Astrocyte (in vitro differentiated cells and primary cell): ENCODE data around the gene KCNN3. TPM values are rescaled to one million over a fixed set of nuclear protein-coding genes. Genes with fewer than 3 reads are reported as not detected.

Source experiments
- DNase-seq: peaks from one replicate; pipeline ENCODE4 v3.0.0-alpha.2; 2010; ENCODE audit warnings: low read depth
- FAIRE-seq: peaks from 2 replicates; lab custom pipeline; 2011; peaks lifted over from hg19 to GRCh38; lab: Jason Lieb, UNC
- H2AFZ ChIP-seq: 2 replicates; pipeline ENCODE4 v1.6.0; 2012; ENCODE audit warnings: low read depth, low read length, inconsistent platforms
- H3K27ac ChIP-seq: 2 replicates; pipeline ENCODE4 v1.5.1; 2011; ENCODE audit warnings: low read depth, low read length, inconsistent platforms
- H3K27me3 ChIP-seq: 2 replicates; pipeline ENCODE4 v1.6.0; 2011; ENCODE audit warnings: low read length, inconsistent platforms; ENCODE audit not compliant: insufficient read depth
- H3K36me3 ChIP-seq: 2 replicates; pipeline ENCODE4 v1.5.1; 2011; ENCODE audit warnings: low read length, inconsistent platforms; ENCODE audit not compliant: insufficient read depth
- H3K4me1 ChIP-seq: 2 replicates; pipeline ENCODE4 v1.5.1; 2011; ENCODE audit warnings: low read length, inconsistent platforms; ENCODE audit not compliant: insufficient read depth
- H3K4me2 ChIP-seq: 2 replicates; pipeline ENCODE4 v1.6.0; 2012; ENCODE audit warnings: low read length, inconsistent platforms
- H3K4me3 ChIP-seq: 2 replicates; pipeline ENCODE4 v1.5.1; 2011; ENCODE audit warnings: low read depth, mild to moderate bottlenecking, low read length, inconsistent platforms; ENCODE audit not compliant: insufficient read depth
- H3K79me2 ChIP-seq: 2 replicates; pipeline ENCODE4 v1.6.0; 2012; ENCODE audit warnings: mild to moderate bottlenecking, low read length, inconsistent platforms; ENCODE audit not compliant: insufficient read depth
- H3K9ac ChIP-seq: 2 replicates; pipeline ENCODE4 v1.6.0; 2012; ENCODE audit warnings: mild to moderate bottlenecking, low read length, inconsistent platforms
- H3K9me3 ChIP-seq: 2 replicates; pipeline ENCODE4 v1.5.1; 2012; ENCODE audit warnings: low read depth, mild to moderate bottlenecking, low read length, inconsistent platforms; ENCODE audit not compliant: insufficient read depth
- H4K20me1 ChIP-seq: 2 replicates; pipeline ENCODE4 v1.6.0; 2012; ENCODE audit warnings: low read length, inconsistent platforms; ENCODE audit not compliant: insufficient read depth
- H3K27ac Mint-ChIP-seq: one replicate; pipeline ENCODE4 v1.8.0; 2021; ENCODE audit warnings: mild to moderate bottlenecking, mixed read lengths; ENCODE audit not compliant: unreplicated experiment
- H3K27me3 Mint-ChIP-seq: one replicate; pipeline ENCODE4 v1.8.0; 2021; ENCODE audit warnings: low read depth, mixed read lengths; ENCODE audit not compliant: unreplicated experiment
- H3K36me3 Mint-ChIP-seq: one replicate; pipeline ENCODE4 v1.8.0; 2021; ENCODE audit warnings: low read depth, mixed read lengths; ENCODE audit not compliant: unreplicated experiment
- H3K4me1 Mint-ChIP-seq: one replicate; pipeline ENCODE4 v1.8.0; 2021; ENCODE audit warnings: low read depth, mixed read lengths; ENCODE audit not compliant: unreplicated experiment
- H3K4me3 Mint-ChIP-seq: one replicate; pipeline ENCODE4 v1.8.0; 2021; ENCODE audit warnings: mild to moderate bottlenecking, moderate library complexity, mixed read lengths; ENCODE audit not compliant: unreplicated experiment
- H3K9me3 Mint-ChIP-seq: one replicate; pipeline ENCODE4 v1.8.0; 2021; ENCODE audit warnings: mild to moderate bottlenecking, mixed read lengths; ENCODE audit not compliant: unreplicated experiment
- EZH2 ChIP-seq: IDR thresholded peaks from 2 replicates; pipeline ENCODE4 v1.6.1; 2012; ENCODE audit warnings: mild to moderate bottlenecking, low read length, inconsistent platforms; ENCODE audit not compliant: insufficient read depth
- total RNA-seq: library from RNA; stranded (reverse); gene quantifications from 2 replicates; pipeline ENCODE4 v1.2.1, GENCODE V29; 2021
- TF ChIP-seq, protein P1 (sequence below): IDR thresholded peaks from 2 replicates; pipeline ENCODE4 v1.5.1; 2011; ENCODE audit warnings: low read depth, mild to moderate bottlenecking, inconsistent platforms, low read length, moderate library complexity; ENCODE audit not compliant: insufficient read depth

Gene KCNN3
- total RNA-seq, 1 donor from 2014 or later: 0.66 TPM

GRCh38 chr1:154874465-154874864 lies 4.4 kb upstream of the KCNN3 start:
- no peak for FAIRE-seq

DNA sequence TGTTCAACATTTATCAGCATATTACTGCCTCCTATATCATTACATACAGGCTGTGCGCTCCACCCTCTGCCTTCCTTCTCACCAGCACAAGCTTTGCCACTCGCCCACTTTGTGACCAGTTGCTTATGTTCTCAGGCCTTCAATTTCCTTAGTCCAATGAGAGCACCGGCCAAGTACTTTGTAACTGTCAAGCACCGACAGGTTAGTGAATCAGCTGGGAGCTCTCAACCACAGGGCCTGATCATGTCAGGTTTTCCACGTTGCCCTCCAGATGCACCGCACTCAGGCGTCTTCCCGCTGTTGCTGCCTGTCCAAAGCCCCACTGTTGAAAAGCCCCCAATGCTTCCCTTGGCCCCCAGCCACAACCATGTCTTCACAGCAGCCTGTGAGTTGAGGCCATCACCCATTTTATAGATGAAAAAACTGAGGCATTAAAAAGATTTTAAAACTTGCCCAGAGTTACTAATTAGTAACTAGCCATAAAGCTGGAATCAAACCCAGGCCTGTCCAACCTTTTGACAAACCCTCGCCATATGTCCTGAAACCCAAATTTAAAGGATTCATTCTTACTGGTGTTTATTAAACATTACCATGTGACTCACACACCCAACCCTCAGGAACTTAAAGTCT lies 3.4 kb upstream of the KCNN3 start:
- TF ChIP-seq, protein P1, sequence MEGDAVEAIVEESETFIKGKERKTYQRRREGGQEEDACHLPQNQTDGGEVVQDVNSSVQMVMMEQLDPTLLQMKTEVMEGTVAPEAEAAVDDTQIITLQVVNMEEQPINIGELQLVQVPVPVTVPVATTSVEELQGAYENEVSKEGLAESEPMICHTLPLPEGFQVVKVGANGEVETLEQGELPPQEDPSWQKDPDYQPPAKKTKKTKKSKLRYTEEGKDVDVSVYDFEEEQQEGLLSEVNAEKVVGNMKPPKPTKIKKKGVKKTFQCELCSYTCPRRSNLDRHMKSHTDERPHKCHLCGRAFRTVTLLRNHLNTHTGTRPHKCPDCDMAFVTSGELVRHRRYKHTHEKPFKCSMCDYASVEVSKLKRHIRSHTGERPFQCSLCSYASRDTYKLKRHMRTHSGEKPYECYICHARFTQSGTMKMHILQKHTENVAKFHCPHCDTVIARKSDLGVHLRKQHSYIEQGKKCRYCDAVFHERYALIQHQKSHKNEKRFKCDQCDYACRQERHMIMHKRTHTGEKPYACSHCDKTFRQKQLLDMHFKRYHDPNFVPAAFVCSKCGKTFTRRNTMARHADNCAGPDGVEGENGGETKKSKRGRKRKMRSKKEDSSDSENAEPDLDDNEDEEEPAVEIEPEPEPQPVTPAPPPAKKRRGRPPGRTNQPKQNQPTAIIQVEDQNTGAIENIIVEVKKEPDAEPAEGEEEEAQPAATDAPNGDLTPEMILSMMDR: no peak
- no peak for TF ChIP-seq EZH2
- peaks cover 39% of the 10 kb centered on the region for H3K27me3 Mint-ChIP-seq
- no peak overlapping the region for H3K27ac ChIP-seq

More at GRCh38 chr1:154874465-154874864, 4.4 kb upstream of the KCNN3 start:
- no peak overlapping the region for H3K27ac Mint-ChIP-seq
- Histone ChIP-seq H3K27me3 (no peaks in the 10 kb centered on the region), H3K4me2 (no peak overlapping the region), H3K9me3 (no peaks in the 10 kb centered on the region), H3K4me1 (peaks cover 9% of the 10 kb centered on the region), H2AFZ (no peak overlapping the region), H3K79me2 (no peaks in the 10 kb centered on the region), H3K4me3 (no peak overlapping the region), H3K27ac (no peak overlapping the region), H3K36me3 (no peaks in the 10 kb centered on the region), H3K9ac (no peak overlapping the region), H4K20me1 (no peaks in the 10 kb centered on the region)
- peaks cover 2% of the 10 kb centered on the region for H3K4me1 Mint-ChIP-seq
- TF ChIP-seq, protein P1: no peak
- TF ChIP-seq EZH2: no peak
- peaks cover 38% of the 10 kb centered on the region for H3K27me3 Mint-ChIP-seq
- DNase-seq: no peak
- no peak overlapping the region for H3K4me3 Mint-ChIP-seq
- no peaks in the 10 kb centered on the region for H3K9me3 Mint-ChIP-seq
- no peaks in the 10 kb centered on the region for H3K36me3 Mint-ChIP-seq

DNA sequence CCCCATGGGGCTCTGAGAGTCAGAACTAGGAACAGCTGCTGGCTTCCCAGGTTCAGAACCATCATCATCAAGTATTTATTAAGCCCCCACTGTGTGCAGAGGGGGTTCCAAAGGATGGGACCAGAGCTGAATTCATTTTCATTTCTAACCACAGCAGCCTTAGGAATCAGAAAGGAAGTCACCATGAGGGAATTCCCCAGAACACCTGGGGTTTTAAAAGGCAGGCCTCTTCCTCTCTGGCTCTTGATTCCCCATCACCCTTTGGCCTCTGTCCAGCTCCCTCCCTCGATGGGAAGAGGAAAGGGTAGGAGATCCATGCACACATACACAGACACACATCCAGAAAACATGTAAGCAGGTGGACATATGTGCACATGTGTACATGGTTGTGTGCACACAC lies 1.3 kb upstream of the KCNN3 start:
- Histone ChIP-seq H3K4me3 (no peak overlapping the region), H3K27ac (no peak overlapping the region), H3K79me2 (no peaks in the 10 kb centered on the region), H3K36me3 (no peaks in the 10 kb centered on the region), H3K9me3 (no peaks in the 10 kb centered on the region), H4K20me1 (no peaks in the 10 kb centered on the region), H3K9ac (no peak overlapping the region), H3K4me1 (peaks cover 33% of the 10 kb centered on the region), H2AFZ (no peak overlapping the region), H3K27me3 (peaks cover 9% of the 10 kb centered on the region), H3K4me2 (no peak overlapping the region)
- Mint-ChIP-seq H3K36me3 (no peaks in the 10 kb centered on the region), H3K4me3 (no peak overlapping the region), H3K9me3 (no peaks in the 10 kb centered on the region), H3K4me1 (peaks cover 11% of the 10 kb centered on the region), H3K27me3 (peaks cover 29% of the 10 kb centered on the region), H3K27ac (no peak overlapping the region)
- FAIRE-seq: no peak
- TF ChIP-seq, protein P1: no peak
- TF ChIP-seq EZH2: no peak
- DNase-seq: no peak

More for the DNA sequence above, 3.4 kb upstream of the KCNN3 start:
- H3K27me3 ChIP-seq: peaks cover 6% of the 10 kb centered on the region
- peaks cover 7% of the 10 kb centered on the region for H3K4me1 Mint-ChIP-seq
- H3K9me3 Mint-ChIP-seq: no peaks in the 10 kb centered on the region
- FAIRE-seq (no peak), DNase-seq (no peak)
- no peaks in the 10 kb centered on the region for H4K20me1 ChIP-seq
- no peak overlapping the region for H3K4me3 Mint-ChIP-seq
- H3K4me2 ChIP-seq: no peak overlapping the region
- no peak overlapping the region for H2AFZ ChIP-seq
- no peaks in the 10 kb centered on the region for H3K9me3 ChIP-seq
- no peak overlapping the region for H3K9ac ChIP-seq
- no peaks in the 10 kb centered on the region for H3K36me3 ChIP-seq
- no peaks in the 10 kb centered on the region for H3K36me3 Mint-ChIP-seq
- H3K27ac Mint-ChIP-seq: no peak overlapping the region
- peaks cover 20% of the 10 kb centered on the region for H3K4me1 ChIP-seq
- H3K79me2 ChIP-seq: no peaks in the 10 kb centered on the region
- H3K4me3 ChIP-seq: no peak overlapping the region
